K562 (cell line): ENCODE results near the gene SLC2A4. TPM values are rescaled to one million over a fixed set of nuclear protein-coding genes. Genes with fewer than 3 reads are reported as not detected.

Experiments
- AFF4 ChIP-seq: sonication (generic); formaldehyde crosslinking; IDR thresholded peaks from 2 replicates; pipeline ENCODE4 v1.8.0; 2023; ENCODE audit warnings: mild to moderate bottlenecking, missing genetic modification reagents
- E2F5 ChIP-seq: sonication (generic); formaldehyde crosslinking; IDR thresholded peaks from 2 replicates; pipeline ENCODE4 v1.8.0; 2022; ENCODE audit warnings: mild to moderate bottlenecking, missing genetic modification reagents
- ETS1 ChIP-seq: conservative IDR thresholded peaks from 2 replicates; pipeline ENCODE4 v1.6.1; 2011; ENCODE audit warnings: low read depth, mild to moderate bottlenecking, low read length; ENCODE audit not compliant: control insufficient read depth
- GTF3C2 ChIP-seq: IDR thresholded peaks from 3 replicates; pipeline ENCODE4 v1.6.1; 2011; ENCODE audit warnings: borderline replicate concordance, mild to moderate bottlenecking, moderate library complexity; ENCODE audit not compliant: insufficient read length; ENCODE audit errors: extremely low read depth
- ILK ChIP-seq: fragments of 450-650 bp; IDR thresholded peaks from 2 replicates; pipeline ENCODE4 v1.6.1; 2016; ENCODE audit warnings: missing genetic modification characterization, low read depth, mild to moderate bottlenecking, missing compliant biosample characterization, moderate library complexity, borderline replicate concordance
- KDM2B ChIP-seq: fragments of 250-450 bp; sonication (Bioruptor Pico); IDR thresholded peaks from 2 replicates; pipeline ENCODE4 v1.8.0; 2021; ENCODE audit warnings: mild to moderate bottlenecking, moderate library complexity
- NUFIP1 ChIP-seq: fragments of 450-650 bp; IDR thresholded peaks from 2 replicates; pipeline ENCODE4 v1.6.1; 2018; ENCODE audit not compliant: partially characterized antibody
- RBM25 ChIP-seq: fragments of 200-400 bp; formaldehyde crosslinking; IDR thresholded peaks from 2 replicates; pipeline ENCODE4 v1.6.1; 2018; ENCODE audit warnings: low read length, low read depth, moderate library complexity; ENCODE audit not compliant: severe bottlenecking
- RFX7 ChIP-seq: fragments of 250-450 bp; sonication (Bioruptor Pico); IDR thresholded peaks from 2 replicates; pipeline ENCODE4 v1.5.1; 2021; ENCODE audit warnings: mild to moderate bottlenecking
- SMARCB1 ChIP-seq: IDR thresholded peaks from 2 replicates; pipeline ENCODE4 v1.6.1; 2011; ENCODE audit warnings: improper control_type of control experiment, low read depth; ENCODE audit not compliant: insufficient read length
- SRSF7 ChIP-seq: fragments of 200-400 bp; formaldehyde crosslinking; optimal IDR thresholded peaks from 2 replicates; pipeline ENCODE3; 2017; ENCODE audit warnings: mild to moderate bottlenecking, low read depth, low read length
- ZBTB33 ChIP-seq: sonication (generic); formaldehyde crosslinking; IDR thresholded peaks from 2 replicates; pipeline ENCODE4 v1.8.1; 2023; ENCODE audit warnings: mild to moderate bottlenecking, missing genetic modification reagents
- ZFP36 ChIP-seq: fragments of 150-350 bp; IDR thresholded peaks from 2 replicates; pipeline ENCODE4 v1.6.1; 2018; ENCODE audit warnings: low read length, low read depth; ENCODE audit not compliant: partially characterized antibody
- ZNF3 ChIP-seq: fragments of 250-450 bp; sonication (Bioruptor Pico); IDR thresholded peaks from 2 replicates; pipeline ENCODE4 v1.5.0; 2021; ENCODE audit warnings: mild to moderate bottlenecking, moderate library complexity
- ZNF507 ChIP-seq: conservative IDR thresholded peaks from 2 replicates; pipeline ENCODE4 v1.6.1; 2017; ENCODE audit warnings: missing genetic modification characterization, missing compliant biosample characterization
- ZNF695 ChIP-seq: fragments of 450-650 bp; formaldehyde crosslinking; IDR thresholded peaks from 2 replicates; pipeline ENCODE4 v1.4.0; 2020; ENCODE audit warnings: mild to moderate bottlenecking, moderate library complexity
- polyA plus RNA-seq, 8 experiments: library from polyadenylated mRNA; depleted of rRNA in 4 of 8; stranded (reverse) in 5 of 8; unstranded in 3 of 8; fragments of >200 nt; fragmentation: Nextera tagmentation in 2 of 8; fragmentation: Illumina TruSeq in 1 of 8; extraction: Ambion mirVana in 2 of 8; extraction: Trizol in 1 of 8; gene quantifications; 2 replicates each; pipeline versions ENCODE4 v1.2.1 to v1.2.3, GENCODE V29; 2011 to 2014; ENCODE audit warnings: inconsistent platforms in 1 of 8, missing spikeins in 1 of 8
- total RNA-seq, 7 experiments: library from RNA; depleted of rRNA in 6 of 7; stranded (reverse); fragments of >200 nt in 6 of 7; fragmentation: Illumina TruSeq in 2 of 7; extraction: Trizol in 2 of 7; gene quantifications; 2 replicates each; pipeline versions ENCODE4 v1.2.1 to v1.2.3, GENCODE V29; 2011 to 2021; ENCODE audit warnings: low replicate concordance in 1 of 7

SLC2A4 gene
- total and polyA plus RNA-seq, 9 of the 15 experiments (the other 6 are each of a cell fraction or from before 2014, with no cell fraction given): 0.74 to 3.5 (median 1.6) TPM

GRCh38 chr17:7242717-7243452 lies 38.6 kb upstream of the SLC2A4 start (continued):
- no peak for TF ChIP-seq AFF4 (CRISPR knock-in tag)
- TF ChIP-seq ZFP36: no peak
- TF ChIP-seq ETS1: 0 out of 2 replicates have a peak, but pooled peaks have one; percentile 63
- no peak for TF ChIP-seq ZNF695
- no peak for TF ChIP-seq RBM25
- TF ChIP-seq ZNF3 (CRISPR knock-in tag): no peak
- no peak for TF ChIP-seq KDM2B
- TF ChIP-seq E2F5 (CRISPR knock-in tag): no peak
- no peak for TF ChIP-seq ILK (tag)
- no peak for TF ChIP-seq RFX7 (CRISPR knock-in tag)
- TF ChIP-seq GTF3C2: no peak
- no peak for TF ChIP-seq SRSF7
- no peak for TF ChIP-seq NUFIP1
- 0 out of 2 replicates have a peak, but pooled peaks have one; percentile 26 for TF ChIP-seq ZBTB33 (CRISPR knock-in tag)
- no peak for TF ChIP-seq SMARCB1
- TF ChIP-seq ZNF507: no peak
